ENCODE results near the gene SGSM2.

DNA sequence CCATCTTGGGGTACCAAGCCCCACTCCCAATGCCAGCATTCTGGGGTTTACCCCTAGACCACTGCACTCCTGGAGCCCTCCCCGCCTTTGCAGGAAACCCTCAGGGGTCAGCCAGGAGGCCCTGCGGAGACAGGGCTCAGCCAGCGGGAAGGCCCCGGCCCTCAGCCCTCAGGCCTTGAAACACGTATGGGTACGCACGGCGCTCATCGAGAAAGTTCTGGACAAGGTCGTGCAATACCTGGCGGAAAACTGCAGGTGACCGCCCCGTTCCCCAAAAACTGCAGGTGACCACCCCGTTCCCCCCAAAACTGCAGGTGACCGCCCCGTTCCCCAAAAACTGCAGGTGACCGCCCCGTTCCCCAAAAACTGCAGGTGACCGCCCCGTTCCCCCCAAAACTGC, 24.7 kb downstream of the SGSM2 start:
- TF ChIP-seq, protein P1, sequence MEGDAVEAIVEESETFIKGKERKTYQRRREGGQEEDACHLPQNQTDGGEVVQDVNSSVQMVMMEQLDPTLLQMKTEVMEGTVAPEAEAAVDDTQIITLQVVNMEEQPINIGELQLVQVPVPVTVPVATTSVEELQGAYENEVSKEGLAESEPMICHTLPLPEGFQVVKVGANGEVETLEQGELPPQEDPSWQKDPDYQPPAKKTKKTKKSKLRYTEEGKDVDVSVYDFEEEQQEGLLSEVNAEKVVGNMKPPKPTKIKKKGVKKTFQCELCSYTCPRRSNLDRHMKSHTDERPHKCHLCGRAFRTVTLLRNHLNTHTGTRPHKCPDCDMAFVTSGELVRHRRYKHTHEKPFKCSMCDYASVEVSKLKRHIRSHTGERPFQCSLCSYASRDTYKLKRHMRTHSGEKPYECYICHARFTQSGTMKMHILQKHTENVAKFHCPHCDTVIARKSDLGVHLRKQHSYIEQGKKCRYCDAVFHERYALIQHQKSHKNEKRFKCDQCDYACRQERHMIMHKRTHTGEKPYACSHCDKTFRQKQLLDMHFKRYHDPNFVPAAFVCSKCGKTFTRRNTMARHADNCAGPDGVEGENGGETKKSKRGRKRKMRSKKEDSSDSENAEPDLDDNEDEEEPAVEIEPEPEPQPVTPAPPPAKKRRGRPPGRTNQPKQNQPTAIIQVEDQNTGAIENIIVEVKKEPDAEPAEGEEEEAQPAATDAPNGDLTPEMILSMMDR (IDR thresholded peaks at IDR 0.05) = no peak
- TF ChIP-seq POLR2A (IDR thresholded peaks at IDR 0.05) = no peak

Data from adrenal gland (tissue), 5 donors.